GM04504 (cell line): ENCODE data around the gene CACNG3.

ENCODE experiments used
- DNase-seq: peaks from one replicate; pipeline ENCODE4 v3.0.0-alpha.2; 2012; ENCODE audit warnings: low read depth

Gene CACNG3

DNA sequence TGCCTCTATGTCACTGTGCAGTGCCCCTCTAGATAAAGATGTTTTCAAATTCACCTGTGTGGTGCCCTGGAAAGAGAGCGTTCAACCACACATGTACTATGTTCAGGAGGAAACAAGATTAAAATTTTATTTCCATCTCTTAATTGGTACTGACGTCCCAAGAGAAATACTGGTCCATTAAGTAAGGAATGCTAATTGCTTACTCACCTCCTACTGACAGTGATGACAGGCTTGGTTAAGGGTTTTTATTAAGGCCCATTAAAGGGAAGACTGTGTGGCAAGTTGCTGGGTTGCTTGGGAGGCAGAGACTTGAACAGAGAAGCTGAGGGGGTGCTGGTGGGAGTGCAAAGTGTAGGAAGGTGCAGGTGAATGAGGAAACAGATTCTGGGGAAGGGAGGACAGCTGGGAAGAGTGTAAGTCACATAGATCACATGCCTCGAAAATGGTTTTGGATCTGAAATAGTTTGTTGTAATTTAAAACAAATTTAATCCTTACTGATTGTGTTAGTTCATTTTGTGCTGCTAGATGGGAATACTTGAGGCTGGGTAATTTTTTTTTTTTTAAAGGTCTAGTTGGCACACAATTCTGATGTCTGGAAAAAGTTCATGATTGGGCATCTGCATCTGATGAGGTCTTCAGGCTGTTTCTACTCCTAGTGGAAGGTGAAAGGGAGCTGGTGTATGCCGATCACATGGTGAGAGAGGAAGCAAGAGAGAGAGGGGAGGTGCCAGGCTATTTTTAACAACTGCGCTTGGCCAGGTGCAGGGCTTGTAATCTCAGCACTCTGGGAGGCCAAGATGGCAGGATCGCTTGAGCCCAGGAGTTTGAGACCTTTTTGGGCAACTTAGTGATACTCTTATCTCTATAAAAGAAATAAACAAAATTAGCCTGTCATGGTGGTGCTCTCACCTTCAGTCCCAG lies 140.5 kb downstream of the CACNG3 start:
- no peak for DNase-seq

DNA sequence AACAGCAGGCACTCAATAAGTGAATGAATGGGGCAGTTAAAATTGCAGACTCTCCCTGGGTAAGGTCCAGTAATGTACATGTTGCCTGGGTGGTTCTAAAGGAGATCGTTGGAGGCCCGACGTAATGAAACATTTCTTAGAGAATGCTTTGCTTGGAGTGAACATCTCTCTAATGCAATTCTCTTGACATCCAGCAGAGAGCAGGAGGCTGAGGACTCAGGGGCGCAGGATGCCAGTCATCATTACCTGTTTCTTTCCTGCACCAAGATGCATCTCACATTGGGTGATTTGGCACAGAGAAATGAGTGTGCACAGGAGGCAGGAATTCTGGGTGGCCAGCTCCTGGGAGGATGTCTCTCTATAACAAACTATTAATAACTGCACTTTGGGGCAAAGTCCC lies 152.9 kb downstream of the CACNG3 start:
- no peak for DNase-seq
